ENCODE data around the gene ANKRD29. TPM values are rescaled to one million over a fixed set of nuclear protein-coding genes. Genes with fewer than 3 reads are reported as not detected.

ANKRD29 gene
- total and polyA plus RNA-seq, 9 of the 15 experiments (the other 6 are each of a cell fraction or from before 2014, with no cell fraction given) = 0.36 TPM; not detected in 8

DNA sequence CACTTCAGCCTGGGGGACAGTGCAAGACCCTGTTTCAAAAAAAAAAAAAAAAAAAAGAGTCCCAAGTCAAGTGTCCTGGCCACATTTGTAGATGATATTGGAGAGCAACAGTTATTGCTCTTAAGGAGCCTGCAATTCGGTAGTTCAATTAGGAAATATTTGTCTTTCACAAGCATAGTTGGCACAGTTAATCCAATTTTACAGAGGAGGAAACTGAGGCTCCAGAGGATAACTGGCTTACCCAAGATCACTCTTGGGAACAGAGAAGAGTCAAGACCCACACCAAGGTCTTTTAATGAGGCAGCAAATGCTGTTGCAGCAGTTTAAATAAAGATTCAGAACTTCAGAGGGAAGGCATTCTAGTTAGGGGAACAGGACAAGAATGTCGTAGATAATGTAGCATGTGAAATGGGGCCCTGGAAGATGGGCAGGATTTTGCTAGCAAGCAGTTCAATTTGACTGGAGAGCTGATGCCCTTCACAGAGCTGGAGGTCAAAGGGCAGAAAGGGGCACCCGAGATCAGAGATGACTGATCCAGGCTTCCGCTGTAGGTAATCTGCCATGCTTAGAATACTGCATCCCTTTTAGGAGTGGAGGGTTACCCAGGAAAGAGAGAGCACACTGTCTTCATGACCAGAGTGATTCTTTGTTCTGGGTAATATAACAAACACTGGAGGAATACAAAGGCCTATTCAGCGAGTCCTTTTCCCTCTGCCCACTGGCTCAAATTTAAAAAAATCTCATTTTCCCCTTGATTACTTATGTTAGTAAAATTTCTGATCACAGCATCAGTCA lies 79.4 kb downstream of the ANKRD29 start:
- no peak overlapping the region for H2AFZ ChIP-seq (ENCODE audit: low read depth, low read length)
- ChIA-PET POLR2A (interaction anchor here (1.3 kb wide), 1 partner anchor 14 kb away, joined by 3 read pairs; no protein-coding TSS in a partner anchor), CTCF (ENCODE audit: low intra/inter-chr PET ratio) (no interaction called here)
- intact Hi-C loops (cut with micrococcal nuclease) = loop anchor here (10.0 kb wide), 1 partner anchor 448 kb away; the partner anchor contains the start of gene CABLES1
- H3K4me2 ChIP-seq (ENCODE audit: insufficient read depth, low read length) = no peak overlapping the region
- BruUV-seq (replicated peaks) = no TSS peak
- ATAC-seq = no peak
- H3K27ac ChIP-seq (ENCODE audit: extremely low read depth, low read depth, low read length) = no peak overlapping the region
- no peaks in the 10 kb centered on the region; the same call in 1 of the 2 replicates for H4K20me1 ChIP-seq (replicated peaks; ENCODE audit: control insufficient read depth, insufficient read depth, low read length)
- H3K4me1 ChIP-seq (replicated peaks in 1 of 2; ENCODE audit: control insufficient read depth in 2 of 2, insufficient read depth in 2 of 2, low read length in 2 of 2) = peaks cover 11 to 14% of the 10 kb centered on the region in 2 experiments; a peak in 4 of 5 replicates
- DNase-seq (ENCODE audit: extremely low read depth in 1 of 4, low spot score in 3 of 4) = no peak
- in situ Hi-C loops (cut with MboI) = no loop called here
- WGBS (ENCODE audit: insufficient coverage, low coverage, missing lambda C conversion rate) = 81% methylated on average over 5 of the region's 5 CpGs
- H3K79me2 ChIP-seq (ENCODE audit: control insufficient read depth, insufficient read depth, low read length) = peaks cover 48% of the 10 kb centered on the region
- H3K9ac ChIP-seq (ENCODE audit: insufficient read depth in 1 of 2, low read depth in 2 of 2, low read length in 2 of 2) = no peak overlapping the region
- no peaks in the 10 kb centered on the region for H3K9me1 ChIP-seq (ENCODE audit: control insufficient read depth, insufficient read depth, low read length)
- peaks cover 3 to 4% of the 10 kb centered on the region in 2 experiments; a peak in 2 of 5 replicates for H3K27me3 ChIP-seq (ENCODE audit: control insufficient read depth in 2 of 2, insufficient read depth in 2 of 2, low read length in 2 of 2)
- peaks cover 18% of the 10 kb centered on the region; the same call in 1 of the 3 replicates for H3K36me3 ChIP-seq (ENCODE audit: control insufficient read depth, insufficient read depth, low read length)
- no peak overlapping the region for H3K4me3 ChIP-seq
- no peaks in the 10 kb centered on the region for H3K9me3 ChIP-seq (replicated peaks; ENCODE audit: control insufficient read depth, insufficient read depth, low read depth, low read length)
- FAIRE-seq = no peak
- TF ChIP-seq KHSRP (IDR thresholded peaks at IDR 0.05) (no peak), ZNF197 (CRISPR knock-in tag; IDR thresholded peaks at IDR 0.05; ENCODE audit: low read depth) (no peak)

DNA sequence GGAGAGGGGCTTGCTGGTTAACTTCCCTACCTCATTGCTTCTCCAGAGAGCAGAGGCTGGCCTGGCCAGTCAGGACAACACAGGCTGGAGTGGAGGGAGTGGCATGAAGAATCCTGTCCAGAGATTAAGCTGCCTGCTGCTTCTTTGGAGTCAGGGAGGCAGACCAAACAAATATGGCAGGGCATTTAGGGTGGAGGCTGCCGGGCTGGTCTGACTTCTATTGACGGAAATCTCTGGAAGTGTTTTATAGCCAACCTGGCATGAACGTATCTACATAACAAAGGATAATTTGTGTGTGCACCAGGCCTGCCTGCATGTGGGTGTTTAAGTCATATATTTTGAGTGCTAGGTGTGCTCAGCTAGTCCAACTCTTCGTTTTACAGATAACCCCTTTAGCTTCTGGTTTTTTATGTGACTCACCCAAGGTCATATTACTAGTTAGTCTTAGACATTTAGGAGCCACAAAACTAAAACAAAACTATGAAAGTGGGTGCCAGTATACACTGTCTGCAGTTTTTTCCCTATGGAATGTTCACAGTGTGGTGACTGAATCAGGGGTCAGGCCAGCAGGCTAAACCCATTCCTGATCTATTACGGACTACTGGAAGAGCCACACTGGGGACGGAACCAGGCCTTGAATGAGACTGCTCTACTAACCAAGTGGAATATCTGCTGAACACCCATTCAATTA lies 81.9 kb downstream of the ANKRD29 start:
- ATAC-seq (no peak), FAIRE-seq (no peak), DNase-seq (ENCODE audit: extremely low read depth in 1 of 4, low spot score in 3 of 4) (no peak)
- Histone ChIP-seq H3K4me3 (no peak overlapping the region), H3K27me3 (ENCODE audit: control insufficient read depth in 2 of 2, insufficient read depth in 2 of 2, low read length in 2 of 2) (no peaks in the 10 kb centered on the region), H3K27ac (ENCODE audit: extremely low read depth, low read depth, low read length) (no peak overlapping the region), H3K4me2 (ENCODE audit: insufficient read depth, low read length) (no peak overlapping the region), H3K9me3 (replicated peaks; ENCODE audit: control insufficient read depth, insufficient read depth, low read depth, low read length) (no peaks in the 10 kb centered on the region), H3K36me3 (ENCODE audit: control insufficient read depth, insufficient read depth, low read length) (peaks cover 23% of the 10 kb centered on the region; the same call in 2 of the 3 replicates), H4K20me1 (replicated peaks; ENCODE audit: control insufficient read depth, insufficient read depth, low read length) (no peaks in the 10 kb centered on the region; the same call in 1 of the 2 replicates), H3K4me1 (replicated peaks in 1 of 2; ENCODE audit: control insufficient read depth in 2 of 2, insufficient read depth in 2 of 2, low read length in 2 of 2) (peaks cover 6 to 9% of the 10 kb centered on the region in 2 experiments; a peak in 4 of 5 replicates), H3K9ac (ENCODE audit: insufficient read depth in 1 of 2, low read depth in 2 of 2, low read length in 2 of 2) (no peak overlapping the region), H3K9me1 (ENCODE audit: control insufficient read depth, insufficient read depth, low read length) (no peaks in the 10 kb centered on the region), H2AFZ (ENCODE audit: low read depth, low read length) (no peak overlapping the region), H3K79me2 (ENCODE audit: control insufficient read depth, insufficient read depth, low read length) (peaks cover 44% of the 10 kb centered on the region)
- intact Hi-C loops (cut with micrococcal nuclease) = loop anchor here (10.0 kb wide), 1 partner anchor 446 kb away; the partner anchor contains the start of gene CABLES1
- POLR2A ChIA-PET = interaction anchor here (0.6 to 1.1 kb wide), 3 partner anchors 11 to 78 kb away, joined by 3 read pairs; no protein-coding TSS in a partner anchor
- WGBS (ENCODE audit: insufficient coverage, low coverage, missing lambda C conversion rate) = 79% methylated on average over 6 of the region's 6 CpGs
- no TSS peak for BruUV-seq (replicated peaks)
- CTCF ChIA-PET (ENCODE audit: low intra/inter-chr PET ratio) = interaction anchor here (0.5 kb wide), 1 partner anchor 81 kb away, joined by 3 read pairs; no protein-coding TSS in a partner anchor
- TF ChIP-seq, protein P1, sequence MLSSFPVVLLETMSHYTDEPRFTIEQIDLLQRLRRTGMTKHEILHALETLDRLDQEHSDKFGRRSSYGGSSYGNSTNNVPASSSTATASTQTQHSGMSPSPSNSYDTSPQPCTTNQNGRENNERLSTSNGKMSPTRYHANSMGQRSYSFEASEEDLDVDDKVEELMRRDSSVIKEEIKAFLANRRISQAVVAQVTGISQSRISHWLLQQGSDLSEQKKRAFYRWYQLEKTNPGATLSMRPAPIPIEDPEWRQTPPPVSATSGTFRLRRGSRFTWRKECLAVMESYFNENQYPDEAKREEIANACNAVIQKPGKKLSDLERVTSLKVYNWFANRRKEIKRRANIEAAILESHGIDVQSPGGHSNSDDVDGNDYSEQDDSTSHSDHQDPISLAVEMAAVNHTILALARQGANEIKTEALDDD (IDR thresholded peaks at IDR 0.05) = peak; percentile 73
- no peak for TF ChIP-seq STAG1 (CRISPR knock-in tag; IDR thresholded peaks at IDR 0.05; ENCODE audit: borderline replicate concordance)
- 0 out of 2 replicates have a peak, but pooled peaks have one; percentile 20 for TF ChIP-seq FOSL1 (tag; conservative IDR thresholded peaks at IDR 0.05)
- in situ Hi-C loops (cut with MboI) = no loop called here
